ENCODE data around the gene REP15. TPM values are rescaled to one million over a fixed set of nuclear protein-coding genes. Genes with fewer than 3 reads are reported as not detected.

REP15 gene
- total RNA-seq, 1 experiment from 2014 or later = 1.3 TPM

- no peak overlapping the region for H2BK20ac ChIP-seq (ENCODE audit: low read depth, low read length, poor library complexity, severe bottlenecking)
- peaks cover 10% of the 10 kb centered on the region; the same call in 1 of the 2 replicates for H3K79me2 ChIP-seq (ENCODE audit: insufficient read depth, low read length)
- TF ChIP-seq CTCF (conservative IDR thresholded peaks at IDR 0.05) = no peak
- no peak for DNase-seq
- no peak overlapping the region for H2BK15ac ChIP-seq (ENCODE audit: low read depth, low read length)
- peaks cover 15 to 19% of the 10 kb centered on the region in 2 experiments for H3K4me1 Mint-ChIP-seq
- no CpG with 5 or more reads among the region's 11 CpGs for WGBS (ENCODE audit: extremely low coverage, insufficient read length, low lambda C conversion rate)
- H2BK120ac ChIP-seq (ENCODE audit: low read depth, low read length, poor library complexity, severe bottlenecking) = no peak overlapping the region
- peaks cover 10 to 28% (median 11%) of the 10 kb centered on the region in 3 experiments; a peak in 6 of 7 replicates for H3K36me3 Mint-ChIP-seq (ENCODE audit: insufficient read depth in 1 of 3, low read depth in 3 of 3)
- H3K23me2 ChIP-seq (ENCODE audit: insufficient read length, low read depth, low read length, poor library complexity, severe bottlenecking) = peaks cover 5% of the 10 kb centered on the region
- no peak overlapping the region for H4K91ac ChIP-seq (ENCODE audit: insufficient read length, low read depth, low read length)
- H4K20me1 ChIP-seq (ENCODE audit: control insufficient read depth, insufficient read depth, insufficient read length) = no peaks in the 10 kb centered on the region
- peaks cover 0 to 6% of the 10 kb centered on the region in 2 experiments; a peak in 1 of 5 replicates for H3K9me3 Mint-ChIP-seq
- peaks cover 11% of the 10 kb centered on the region for H3K79me1 ChIP-seq (ENCODE audit: insufficient read depth, low read depth, low read length, poor library complexity, severe bottlenecking)
- peak overlapping the region; percentile 91 to 98 (median 95) for H3K27ac Mint-ChIP-seq
- no peak overlapping the region for H3K56ac ChIP-seq (ENCODE audit: insufficient read length, low read depth, low read length)
- H2BK12ac ChIP-seq (ENCODE audit: insufficient read length, low read depth, low read length) = no peak overlapping the region
- no peak overlapping the region for H2BK5ac ChIP-seq (ENCODE audit: insufficient read length, low read length)
- H3K9me3 ChIP-seq (ENCODE audit: control insufficient read depth, low read depth, low read length) = no peaks in the 10 kb centered on the region
- no peaks in the 10 kb centered on the region for H3K27me3 ChIP-seq (ENCODE audit: insufficient read depth, low read length)
- no peak overlapping the region for H3K23ac ChIP-seq (ENCODE audit: insufficient read length, low read depth, low read length)
- H3K18ac ChIP-seq (ENCODE audit: insufficient read length, low read depth, low read length) = peak overlapping the region; percentile 4
- H3T11ph ChIP-seq (ENCODE audit: low read length) = no peak overlapping the region
- peak overlapping the region; percentile 95 for H3K9ac ChIP-seq (ENCODE audit: extremely low read depth, insufficient read length, low read length)
- H3K4me1 ChIP-seq (ENCODE audit: insufficient read depth, low read length) = no peaks in the 10 kb centered on the region
- H2AK5ac ChIP-seq (ENCODE audit: insufficient read length, low read length) = no peak overlapping the region
- H3K4me2 ChIP-seq (ENCODE audit: insufficient read depth, insufficient read length, low read length) = peak overlapping the region; percentile 97
- H4K5ac ChIP-seq (ENCODE audit: insufficient read length, low read depth, low read length) = no peak overlapping the region
- H4K8ac ChIP-seq (replicated peaks; ENCODE audit: insufficient read length, low read depth, low read length) = peak overlapping the region; percentile 46
- peak overlapping the region; percentile 93 to 95 for H3K4me3 Mint-ChIP-seq
- H3K4ac ChIP-seq (ENCODE audit: low read depth, low read length) = no peak overlapping the region
- H3K27ac ChIP-seq (ENCODE audit: insufficient read length, low read depth, low read length) = no peak overlapping the region
- no peaks in the 10 kb centered on the region; the same call in none of the 2 replicates for H3K27me3 Mint-ChIP-seq (ENCODE audit: low read depth)
- H2AFZ ChIP-seq (ENCODE audit: low read length) = peak overlapping the region; percentile 23
- peak overlapping the region; percentile 98 for H3K14ac ChIP-seq (ENCODE audit: insufficient read depth, low read length)
These were observed 15.1 kb downstream of the REP15 start for GRCh38 chr12:27711317-27711682.
